SW480 (cell line): ENCODE results near the gene TMEM123.
"Not testable (repeated sequence)": the region's sequence is repeated elsewhere in the genome, so short reads cannot be mapped to it uniquely, and the experiment has no call there.

Source experiments
- DNase-seq: peaks from one replicate; pipeline ENCODE4 v3.0.0-alpha.2; 2016; ENCODE audit warnings: low spot score

TMEM123 gene

DNA sequence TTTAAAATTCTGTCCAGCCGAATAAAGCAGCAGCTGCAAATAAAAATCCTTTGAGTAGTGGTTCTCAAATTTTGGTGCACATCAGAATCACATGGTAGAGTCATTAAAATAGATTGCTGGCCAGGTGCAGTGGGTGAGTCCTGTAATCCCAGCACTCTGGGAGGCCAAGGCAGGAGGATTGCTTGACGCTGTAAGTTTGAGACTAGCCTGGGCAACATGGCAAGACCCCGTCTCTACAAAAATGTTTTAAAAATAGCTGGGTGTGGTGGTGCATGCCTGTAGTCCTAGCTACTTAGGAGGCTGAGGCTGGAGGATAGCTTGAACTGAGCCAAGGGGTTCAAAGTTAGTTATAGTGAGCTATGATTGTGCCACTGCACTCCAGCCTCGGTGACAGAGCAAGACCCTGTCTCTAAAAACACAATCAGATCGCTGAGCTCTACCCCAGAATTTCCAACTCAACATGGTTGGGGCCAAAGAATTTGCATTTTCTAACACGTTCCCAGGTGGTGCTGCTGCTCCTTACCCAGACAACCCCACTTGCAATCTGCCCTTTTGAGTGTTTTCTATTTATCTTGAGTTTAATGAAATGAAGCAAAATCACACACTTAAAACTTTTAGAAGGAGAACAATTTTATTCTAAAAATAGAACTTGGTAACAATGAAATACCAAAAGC lies 56.7 kb downstream of the TMEM123 start:
- no peak for DNase-seq

DNA sequence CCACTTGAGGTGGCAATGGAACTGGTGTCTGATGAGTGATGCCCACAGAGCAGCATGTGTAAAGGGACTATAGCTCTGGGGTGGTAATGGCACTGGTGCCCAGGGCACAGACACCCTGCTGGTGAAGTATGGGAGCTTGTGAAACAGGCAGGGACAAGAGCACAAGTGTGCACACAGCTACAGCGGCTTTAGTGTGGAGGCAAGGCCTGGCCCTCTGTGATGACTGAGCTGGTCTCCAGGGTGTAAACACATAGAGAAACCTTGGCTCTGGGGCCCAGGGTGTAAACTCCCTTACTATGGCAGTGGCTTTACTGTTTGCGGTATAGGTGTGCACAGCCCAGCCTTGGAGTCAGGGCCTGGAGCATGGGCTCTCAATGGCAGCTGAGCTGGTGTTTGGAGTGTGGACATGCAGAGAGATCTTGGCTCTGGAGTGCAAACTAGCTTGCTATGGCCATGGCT lies 59.3 kb downstream of the TMEM123 start:
- DNase-seq: no peak

DNA sequence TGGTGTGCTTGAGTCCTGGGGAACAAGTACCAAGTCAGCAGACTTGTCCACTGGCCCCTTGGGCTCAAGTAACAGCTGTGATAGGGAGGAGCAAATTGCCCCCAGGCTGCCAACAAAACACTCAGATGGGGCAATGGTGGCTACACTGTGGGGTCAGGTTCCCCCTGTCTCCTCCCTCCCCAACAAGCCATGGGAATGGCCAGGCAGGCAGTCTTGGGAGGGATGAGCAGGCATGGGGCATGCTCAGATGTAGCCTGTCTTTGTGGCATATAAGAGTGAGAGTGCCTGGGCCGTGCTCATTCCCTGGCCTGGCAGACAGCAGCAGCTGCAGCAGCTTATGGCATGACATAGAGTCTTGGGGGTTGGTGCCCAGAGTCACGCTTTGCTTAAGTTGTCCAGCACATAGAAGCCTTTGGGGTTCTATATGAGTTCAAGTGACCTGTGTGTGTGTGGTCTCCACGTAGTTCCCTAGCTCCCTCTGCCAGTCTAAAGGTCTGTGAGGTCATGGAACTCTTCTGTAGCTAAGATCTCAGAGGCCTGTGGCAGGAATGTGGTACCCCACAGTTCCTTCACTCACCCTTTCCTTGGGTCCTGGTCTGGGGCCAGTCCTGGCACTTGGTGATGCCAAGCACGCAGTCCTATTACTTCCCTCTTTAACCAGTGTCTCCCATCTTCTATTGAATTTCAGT lies 60.9 kb downstream of the TMEM123 start:
- no peak for DNase-seq

DNA sequence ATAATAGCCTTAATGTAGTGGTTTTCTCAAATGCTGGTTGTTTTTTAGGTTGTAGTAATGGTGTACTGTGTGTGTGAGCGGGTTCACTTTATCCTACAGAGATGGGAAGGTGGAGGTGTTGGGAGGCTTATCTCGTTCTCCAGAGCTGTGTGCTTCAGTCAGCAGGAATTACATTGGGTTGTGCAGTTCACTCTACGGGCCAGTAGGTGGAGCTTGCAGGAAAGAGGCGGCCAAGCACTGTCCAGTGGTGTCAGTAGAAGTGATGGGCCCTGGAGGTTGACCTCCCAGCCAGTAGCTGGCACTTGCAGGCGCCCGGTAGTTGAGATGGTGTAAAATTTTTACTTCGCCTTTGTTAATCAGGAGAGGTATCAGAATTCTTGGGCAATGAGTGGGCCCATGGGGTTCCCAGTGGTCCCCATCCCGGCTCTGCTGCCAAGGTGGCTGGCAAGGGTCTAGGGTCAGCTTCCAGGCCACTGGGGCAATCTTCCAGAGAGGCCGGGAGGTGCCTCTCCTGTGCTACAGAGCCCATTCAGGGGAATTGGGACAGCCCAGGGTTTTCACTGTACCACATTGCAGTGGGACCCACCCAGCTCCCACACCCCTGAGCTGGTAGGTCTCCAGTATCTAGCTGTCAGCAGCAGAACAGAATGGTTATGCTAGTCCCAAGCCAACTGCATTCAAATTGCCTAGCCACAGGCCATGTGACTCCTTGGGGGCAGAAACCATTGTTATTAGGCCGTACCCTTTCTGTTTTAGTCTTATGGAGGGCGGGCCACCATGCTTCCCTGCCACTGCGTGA lies 61.7 kb downstream of the TMEM123 start:
- peak; percentile 74 for DNase-seq

DNA sequence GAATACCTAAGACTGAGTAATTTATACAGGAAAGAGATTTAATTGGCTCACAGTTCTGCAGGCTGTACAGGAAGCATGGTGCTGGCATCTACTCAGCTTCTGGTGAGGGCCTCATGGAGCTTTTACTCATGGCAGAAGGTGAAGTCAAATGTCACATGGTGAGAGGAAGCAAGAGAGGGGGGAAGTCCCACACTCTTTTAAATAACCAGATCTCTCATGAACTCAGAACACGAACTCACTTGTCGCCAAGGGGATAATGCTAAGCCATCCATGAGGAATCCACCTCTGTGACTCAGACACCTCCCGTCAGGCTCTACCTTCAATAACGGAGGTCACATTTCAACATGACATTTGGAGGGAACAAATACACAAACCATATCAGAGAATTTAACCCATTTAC lies 63.3 kb downstream of the TMEM123 start:
- no peak for DNase-seq

DNA sequence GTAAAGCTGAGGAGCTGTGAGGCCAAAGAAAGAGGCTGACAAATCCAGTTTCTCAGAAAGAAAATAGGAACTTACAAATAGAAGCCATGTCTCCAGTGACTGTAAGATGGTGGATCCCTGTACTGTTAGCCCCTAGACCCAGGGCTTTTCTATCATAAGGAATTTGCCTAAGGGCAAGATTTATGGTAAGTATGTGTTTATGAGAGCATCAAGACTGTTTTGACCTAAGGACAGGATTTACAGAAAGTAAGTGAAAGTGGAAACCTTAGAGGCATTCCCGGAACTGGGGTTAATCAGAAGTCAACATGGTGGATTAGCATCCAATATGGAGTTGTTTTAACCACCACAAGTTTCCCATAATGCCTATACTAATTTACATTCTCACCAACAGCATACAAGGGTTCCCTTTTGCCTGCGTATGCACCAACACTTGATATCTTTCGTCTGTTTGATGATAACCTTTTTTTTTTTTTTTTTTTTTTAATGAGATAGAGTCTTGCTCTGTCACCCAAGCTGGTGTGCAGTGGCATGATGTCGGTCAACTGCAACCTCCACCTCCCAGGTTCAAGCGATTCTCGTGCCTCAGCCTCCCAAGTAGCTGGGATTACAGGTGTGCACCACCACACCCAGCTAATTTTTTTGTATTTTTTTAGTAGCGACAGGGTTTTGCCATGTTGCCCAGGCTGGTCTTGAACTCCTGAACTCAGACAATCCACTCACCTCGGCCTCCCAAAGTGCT lies 65.4 kb downstream of the TMEM123 start:
- no peak for DNase-seq

DNA sequence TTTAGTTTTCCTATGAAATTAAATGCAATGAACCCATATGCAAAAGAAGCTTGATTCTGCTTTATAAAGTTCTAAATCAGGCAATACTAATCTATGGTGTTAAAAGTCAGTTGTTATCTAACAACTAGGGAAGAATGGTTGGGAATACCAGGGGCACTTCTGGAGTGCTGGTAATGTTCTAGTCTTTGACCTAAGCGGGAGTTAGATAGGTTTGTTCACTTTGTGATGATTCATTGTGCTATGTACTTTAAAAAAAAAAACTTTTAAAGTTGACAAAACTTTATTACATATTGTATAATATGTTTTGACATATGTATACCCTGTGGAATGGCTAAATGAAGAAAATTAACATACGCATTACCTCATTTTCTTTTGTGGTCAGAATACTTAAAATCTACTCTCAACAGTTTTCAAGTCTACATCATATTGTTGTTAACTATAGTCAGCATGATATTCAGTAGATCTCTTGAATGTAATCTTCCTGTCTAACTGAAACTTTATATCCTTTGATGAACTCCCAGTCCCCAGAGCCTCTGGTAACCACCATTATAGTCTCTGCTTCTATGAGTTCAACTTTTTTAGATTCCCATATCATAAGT lies 66.3 kb downstream of the TMEM123 start:
- no peak for DNase-seq

DNA sequence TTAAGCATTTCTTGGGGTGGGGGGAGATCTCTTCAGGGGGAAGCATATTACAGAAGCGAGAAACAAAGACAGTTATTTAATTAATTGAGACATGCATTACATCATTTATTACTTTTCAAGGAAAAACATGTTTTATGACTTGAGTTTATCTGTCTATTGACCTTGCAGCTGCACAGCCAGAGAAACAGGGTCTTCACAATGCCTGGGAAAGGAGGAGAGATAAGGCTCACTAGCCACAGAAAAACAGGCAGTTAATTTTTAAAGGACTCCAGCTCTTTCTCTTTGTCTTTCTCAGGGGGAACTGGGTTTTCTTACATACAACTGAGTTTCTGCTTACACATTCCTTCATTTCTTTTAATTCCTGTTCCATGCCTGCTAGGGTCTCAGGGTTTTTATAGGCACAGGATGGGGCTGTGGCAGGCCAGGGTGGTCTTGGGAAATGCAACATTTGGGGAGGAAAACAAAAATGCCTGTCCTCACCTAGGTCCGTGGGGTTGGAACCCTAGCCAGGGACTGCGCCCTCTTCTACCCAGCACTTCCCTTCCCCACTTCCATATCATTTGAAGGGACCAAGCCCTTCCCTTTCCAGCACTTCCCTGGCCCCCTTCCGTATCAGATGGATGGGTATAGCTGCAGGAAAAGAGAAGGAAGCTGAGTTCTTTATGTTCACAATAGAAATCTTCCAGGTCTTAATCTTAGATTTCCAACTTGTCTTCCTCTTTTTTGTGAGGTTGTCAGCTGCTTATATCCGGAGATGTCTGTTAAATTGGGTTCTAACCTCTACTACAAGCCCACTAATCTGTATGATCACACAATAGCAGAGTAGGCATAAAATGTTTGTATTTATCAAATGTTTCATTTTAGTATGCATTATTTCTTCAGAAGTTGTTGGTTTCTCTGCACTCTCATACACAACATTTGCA lies 67.2 kb downstream of the TMEM123 start:
- DNase-seq: no peak

DNA sequence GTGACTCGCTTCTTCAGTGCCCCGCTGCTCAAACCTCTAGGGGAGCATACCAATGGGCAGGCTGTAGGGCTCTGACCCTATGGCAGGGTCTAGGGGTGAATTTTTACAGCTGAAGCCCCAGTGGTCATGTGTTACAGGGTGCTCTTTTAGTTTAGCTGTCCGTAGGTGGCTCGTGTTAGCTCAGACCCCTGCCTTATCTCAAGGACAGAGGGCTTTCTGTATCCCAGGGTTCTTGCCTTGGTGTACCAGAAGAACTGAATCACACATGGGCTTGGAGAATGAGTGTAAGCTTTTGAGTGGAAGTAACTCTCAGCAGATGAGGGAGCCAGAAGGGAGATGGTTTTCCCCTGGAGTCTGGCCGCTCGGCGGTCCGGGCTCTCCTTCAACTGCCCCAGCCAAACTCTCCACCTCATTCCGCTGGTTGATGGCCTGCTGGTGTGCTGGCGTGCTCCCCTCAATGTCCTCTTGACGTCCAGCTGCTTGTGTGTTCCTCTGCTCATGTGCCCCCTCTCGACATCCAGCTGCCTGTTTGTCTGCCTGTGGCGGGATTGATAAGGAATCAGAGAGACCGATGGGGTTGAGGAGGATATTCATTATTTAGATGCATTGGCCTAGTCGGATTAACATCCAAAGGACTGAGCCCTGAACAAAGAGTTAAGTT lies 68.0 kb downstream of the TMEM123 start:
- no peak for DNase-seq

DNA sequence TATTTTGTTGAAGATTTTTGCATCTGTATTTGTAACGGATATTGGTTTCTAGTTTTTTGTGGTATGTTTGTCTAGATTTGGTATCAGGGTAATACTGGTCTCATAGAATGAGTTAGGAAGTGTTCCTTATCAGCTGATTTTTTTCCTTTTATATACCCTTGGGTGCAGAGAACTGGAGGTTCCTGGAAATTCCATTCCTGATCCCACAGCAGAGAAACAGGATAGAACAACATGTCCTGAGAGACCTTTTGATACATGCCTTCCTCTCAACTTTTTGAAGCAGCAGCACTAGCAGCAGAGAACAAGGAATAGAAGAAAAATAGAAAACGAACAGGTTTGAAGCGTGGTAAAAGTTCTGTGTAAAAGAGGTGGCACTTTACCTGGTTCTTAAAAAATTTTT lies 68.7 kb downstream of the TMEM123 start:
- no peak for DNase-seq

DNA sequence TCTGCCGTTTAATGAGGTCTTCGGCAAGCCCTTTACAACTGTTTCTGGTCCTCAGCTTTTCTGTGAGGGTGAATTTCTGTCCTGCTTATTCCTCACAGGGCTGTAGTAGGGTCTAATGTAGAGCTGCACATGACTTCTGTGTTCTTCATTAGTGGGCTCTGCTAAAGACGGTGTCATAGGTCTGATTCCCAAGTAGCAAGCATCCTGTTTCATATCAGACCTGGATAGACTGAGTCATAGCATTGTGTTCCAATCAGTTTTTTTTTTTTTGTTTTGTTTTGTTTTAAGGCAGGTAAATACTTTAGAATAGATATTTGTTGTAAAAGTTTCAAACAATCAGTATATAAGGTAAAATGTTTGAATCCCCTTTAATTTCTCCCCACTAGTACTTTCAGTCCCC lies 70.2 kb downstream of the TMEM123 start:
- no peak for DNase-seq

DNA sequence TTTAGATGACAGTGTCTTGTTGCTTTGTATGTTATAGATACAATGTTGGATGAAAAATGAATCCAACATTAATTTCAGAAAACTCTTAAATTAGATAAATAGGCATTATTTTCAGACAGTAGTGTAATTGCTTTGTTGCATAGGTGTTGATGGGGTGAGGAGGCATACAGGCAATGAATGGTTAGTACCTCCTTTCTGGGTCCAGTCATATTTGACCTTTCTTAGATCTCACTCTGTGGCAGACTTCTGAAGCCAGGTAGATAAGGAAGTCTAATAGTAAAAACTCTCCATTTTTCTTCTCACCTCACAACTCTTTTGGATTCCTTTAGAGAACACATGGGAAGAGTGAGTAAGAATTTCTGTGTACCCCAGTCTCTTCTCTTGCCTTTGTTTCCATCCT lies 73.7 kb downstream of the TMEM123 start:
- DNase-seq: no peak

DNA sequence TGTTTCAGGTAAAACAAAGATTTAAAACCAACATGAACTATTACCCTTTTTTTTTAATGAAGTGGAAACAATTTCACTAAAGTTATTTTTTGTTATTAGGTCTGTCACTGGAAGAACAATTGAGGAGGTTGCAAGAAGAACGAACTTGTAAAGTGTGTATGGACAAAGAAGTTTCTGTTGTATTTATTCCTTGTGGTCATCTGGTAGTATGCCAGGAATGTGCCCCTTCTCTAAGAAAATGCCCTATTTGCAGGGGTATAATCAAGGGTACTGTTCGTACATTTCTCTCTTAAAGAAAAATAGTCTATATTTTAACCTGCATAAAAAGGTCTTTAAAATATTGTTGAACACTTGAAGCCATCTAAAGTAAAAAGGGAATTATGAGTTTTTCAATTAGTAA lies 74.7 kb downstream of the TMEM123 start:
- DNase-seq: no peak

DNA sequence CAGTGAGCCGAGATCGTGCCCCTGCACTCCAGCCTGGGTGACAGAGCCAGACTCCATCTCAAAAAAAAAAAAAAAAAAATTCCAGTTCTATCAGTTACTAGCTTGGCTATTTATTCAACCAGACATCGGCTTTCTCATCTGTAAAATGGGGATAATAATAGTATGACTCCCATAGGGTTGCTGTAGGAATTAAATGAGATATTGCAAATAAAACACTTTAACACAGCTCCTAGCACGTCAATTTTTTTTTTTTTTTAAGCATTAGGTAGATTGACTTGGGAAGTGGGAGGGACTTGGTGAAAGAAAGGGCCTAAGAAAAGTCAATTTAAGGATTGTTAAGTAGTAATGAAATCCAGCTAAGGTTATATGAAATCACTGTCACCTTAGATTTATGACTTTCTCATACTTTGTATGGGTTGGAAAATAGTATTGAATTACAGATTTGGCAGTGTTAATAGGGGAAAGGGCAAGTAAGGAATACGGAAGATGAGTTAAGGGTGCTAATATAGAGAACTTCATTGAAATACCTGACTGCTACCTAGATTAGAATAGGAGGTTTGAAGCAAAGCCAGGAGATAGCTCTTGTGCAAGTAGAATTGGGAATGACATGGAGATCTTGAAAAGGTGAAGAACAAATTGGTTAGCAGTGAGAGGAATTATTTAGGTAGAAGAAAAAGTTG lies 76.7 kb downstream of the TMEM123 start:
- no peak for DNase-seq

DNA sequence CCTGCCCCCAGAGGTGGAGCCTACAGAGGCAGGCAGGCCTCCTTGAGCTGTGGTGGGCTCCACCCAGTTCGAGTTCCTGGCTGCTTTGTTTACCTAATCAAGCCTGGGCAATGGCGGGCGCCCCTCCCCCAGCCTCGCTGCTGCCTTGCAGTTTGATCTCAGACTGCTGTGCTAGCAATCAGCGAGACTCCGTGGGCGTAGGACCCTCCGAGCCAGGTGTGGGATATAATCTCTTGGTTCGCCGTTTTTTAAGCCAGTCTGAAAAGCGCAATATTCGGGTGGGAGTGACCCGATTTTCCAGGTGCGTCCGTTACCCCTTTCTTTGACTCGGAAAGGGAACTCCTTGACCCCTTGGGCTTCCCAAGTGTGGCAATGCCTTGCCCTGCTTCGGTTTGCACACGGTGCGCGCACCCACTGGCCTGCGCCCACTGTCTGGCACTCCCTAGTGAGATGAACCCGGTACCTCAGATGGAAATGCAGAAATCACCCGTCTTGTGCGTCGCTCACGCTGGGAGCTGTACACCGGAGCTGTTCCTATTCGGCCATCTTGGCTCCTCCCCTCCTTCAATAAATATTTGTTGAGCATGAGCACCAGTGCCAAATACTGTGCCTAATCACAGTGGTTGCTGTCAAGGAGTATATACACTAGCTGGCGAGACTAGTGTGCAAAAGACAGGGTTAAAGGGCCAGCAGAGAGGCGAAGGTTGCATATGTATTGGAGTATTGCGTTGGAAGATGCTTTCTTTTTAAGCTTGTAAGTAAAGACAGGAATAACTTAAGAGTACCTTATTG lies 77.7 kb downstream of the TMEM123 start:
- not testable (repeated sequence) for DNase-seq

DNA sequence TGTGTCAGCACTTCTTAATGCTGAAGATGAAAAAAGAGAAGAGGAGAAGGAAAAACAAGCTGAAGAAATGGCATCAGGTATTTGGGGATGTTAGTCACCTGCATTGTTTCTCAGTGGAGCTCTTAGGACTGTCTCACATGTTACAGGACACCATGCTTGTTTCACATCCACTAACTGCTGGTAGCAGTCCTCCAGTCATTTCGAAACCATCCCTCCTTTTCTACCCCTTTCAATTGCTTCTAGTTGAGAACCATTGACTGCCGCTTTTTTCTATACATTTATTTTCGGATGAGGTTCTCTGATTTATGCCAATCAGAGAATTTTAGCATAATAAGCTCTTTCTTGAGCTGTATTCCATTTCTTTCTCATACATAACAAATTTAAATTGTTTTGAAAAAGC lies 84.1 kb downstream of the TMEM123 start:
- no peak for DNase-seq

DNA sequence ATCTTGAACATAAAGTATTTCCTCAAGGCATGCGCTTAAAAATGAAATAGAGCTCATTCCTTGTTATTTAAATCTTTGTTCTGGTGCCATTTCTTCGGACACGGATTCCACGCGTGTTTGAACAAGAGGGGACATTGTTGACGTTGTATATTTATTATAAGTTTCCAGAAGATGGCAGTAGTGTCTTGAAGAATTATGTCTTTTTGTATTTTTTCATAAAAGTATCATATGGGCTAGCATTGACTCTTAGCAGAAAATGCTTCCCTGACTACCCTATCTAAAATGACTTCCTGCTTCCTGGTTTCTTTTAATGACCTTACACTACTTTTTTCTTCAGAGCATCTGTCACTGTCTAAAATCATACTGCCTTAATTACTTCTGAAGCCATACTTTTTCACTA lies 85.2 kb downstream of the TMEM123 start:
- peak; percentile 17 for DNase-seq

DNA sequence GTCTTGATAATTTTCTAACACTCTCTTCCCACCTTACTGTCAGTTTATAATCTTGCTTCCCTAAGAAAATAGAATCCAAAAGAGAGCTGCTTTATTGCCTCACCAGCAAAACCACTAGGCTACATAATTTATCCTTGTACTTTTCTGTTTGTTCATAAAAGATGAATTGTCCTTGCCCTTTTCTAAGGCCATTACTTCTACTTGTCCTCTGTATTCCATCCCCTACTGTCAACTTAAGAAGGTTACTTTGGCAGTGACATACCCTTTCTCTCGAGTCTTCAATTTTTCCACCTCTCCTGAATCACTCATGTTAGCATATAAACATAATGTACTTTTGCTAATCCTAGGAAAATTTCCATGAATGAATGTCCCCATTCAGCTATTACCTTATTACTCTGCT lies 87.6 kb downstream of the TMEM123 start:
- no peak for DNase-seq
